ENCODE measurements around the gene NCR2. TPM values are rescaled to one million over a fixed set of nuclear protein-coding genes. Genes with fewer than 3 reads are reported as not detected.

NCR2 gene
- total RNA-seq, result not detected in 2 replicates

GRCh38 chr6:41335296-41335695 is at the start of gene NCR2:
Gene NCR2 (plus strand): TSS chr6:41335608. CDS start chr6:41335877, 269 bp downstream.

GRCh38 chr6:41286544-41287346 is 48.7 kb upstream of the NCR2 start, which contains the start of gene TREM1:
Gene TREM1 (minus strand): TSS chr6:41286682. CDS start chr6:41286655, 27 bp downstream.

Other genes starting within 250 kb of the NCR2 start
- gene TREML1, start 181.3 kb upstream of the NCR2 start, total RNA-seq, result not detected in 2 replicates
- not detected in 2 replicates for gene TREM2, start 172.5 kb upstream of the NCR2 start, total RNA-seq
- gene TREML2, start 134.5 kb upstream of the NCR2 start, total RNA-seq, result not detected in 2 replicates
- gene TREML4, start 107.3 kb upstream of the NCR2 start, total RNA-seq, result not detected in 2 replicates
- gene TREM1, start 48.9 kb upstream of the NCR2 start, total RNA-seq, result not detected in 2 replicates
- gene FOXP4, start 210.8 kb downstream of the NCR2 start, total RNA-seq, result 1.3 and 4.6 TPM in 2 replicates

Data from bladder microvascular endothelial cell (primary cell).